ENCODE data around the gene PIK3R1.
"Not testable (repeated sequence)": the region's sequence is repeated elsewhere in the genome, so short reads cannot be mapped to it uniquely, and the experiment has no call there.

GRCh38 chr5:68210654-68211053 is 4.9 kb upstream of the PIK3R1 start:
- not testable (repeated sequence) for TF ChIP-seq POLR2A, POLR2AphosphoS5, CTCF, EP300 (IDR thresholded peaks at IDR 0.05)
